Measurements from ENCODE around the gene RFX4. TPM values are rescaled to one million over a fixed set of nuclear protein-coding genes. Genes with fewer than 3 reads are reported as not detected.

The RFX4 gene
- total and polyA plus RNA-seq, 9 of the 15 experiments (the other 6 are each of a cell fraction or from before 2014, with no cell fraction given) = not detected

DNA sequence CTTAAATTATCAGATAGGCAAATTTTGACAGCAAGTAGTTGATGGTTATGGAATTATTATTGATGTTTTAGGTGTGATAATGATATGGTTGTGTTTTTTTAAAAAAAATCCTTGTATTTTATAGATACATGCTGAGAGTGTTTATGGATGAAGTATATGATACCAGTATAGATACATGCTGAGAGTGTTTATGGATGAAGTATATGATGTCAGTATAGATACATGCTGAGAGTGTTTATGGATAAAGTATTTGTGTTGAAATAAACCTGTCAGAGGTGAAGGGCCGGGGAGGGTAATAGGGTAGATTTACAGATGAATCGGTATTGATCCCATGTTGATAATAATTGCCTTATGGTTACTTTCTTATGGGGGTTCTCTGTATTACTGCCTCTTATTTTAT, 6.0 kb upstream of the RFX4 start (continued):
- TF ChIP-seq ZNF780A (CRISPR knock-in tag; IDR thresholded peaks at IDR 0.05) = no peak
- TF ChIP-seq ZBTB17 (CRISPR knock-in tag; IDR thresholded peaks at IDR 0.05) = no peak

GRCh38 chr12:106580671-106581508, 1.9 kb upstream of the RFX4 start:
- no TSS peak for BruUV-seq (replicated peaks)
- no peak for ATAC-seq
- no peak overlapping the region for H3K27ac ChIP-seq (ENCODE audit: extremely low read depth, low read depth, low read length)
- 28% methylated on average over 57 of the region's 58 CpGs for WGBS (ENCODE audit: insufficient coverage, low coverage, missing lambda C conversion rate)
- intact Hi-C loops (cut with micrococcal nuclease) (no loop called here), in situ Hi-C loops (cut with MboI) (no loop called here)
- TF ChIP-seq BDP1 (IDR thresholded peaks at IDR 0.05; ENCODE audit: insufficient read depth, insufficient read length) = no peak
- no peak for TF ChIP-seq CHD2 (IDR thresholded peaks at IDR 0.05; ENCODE audit: low read depth, low read length)
- no peak for TF ChIP-seq ARID2 (IDR thresholded peaks at IDR 0.05)
- no peak for TF ChIP-seq ZC3H8 (IDR thresholded peaks at IDR 0.05)
- no peak for TF ChIP-seq AFF1 (IDR thresholded peaks at IDR 0.05; ENCODE audit: low read depth in 1 of 2, partially characterized antibody in 2 of 2)
- TF ChIP-seq ZNF79 (CRISPR knock-in tag; IDR thresholded peaks at IDR 0.05; ENCODE audit: low read depth) = no peak
- TF ChIP-seq GTF2A2 (tag; IDR thresholded peaks at IDR 0.05) = no peak
- no peaks in the 10 kb centered on the region for H3K79me2 ChIP-seq (ENCODE audit: control insufficient read depth, insufficient read depth, low read length)
- H2AFZ ChIP-seq (ENCODE audit: low read depth, low read length) = no peak overlapping the region
- H3K36me3 ChIP-seq (ENCODE audit: control insufficient read depth, insufficient read depth, low read length) = no peaks in the 10 kb centered on the region
- H3K9ac ChIP-seq (ENCODE audit: insufficient read depth in 1 of 2, low read depth in 2 of 2, low read length in 2 of 2) = no peak overlapping the region
- POLR2A ChIA-PET = interaction anchor here (0.5 kb wide), 1 partner anchor 1104 kb away, joined by 3 read pairs; no protein-coding TSS in a partner anchor
- no peak overlapping the region for H3K4me2 ChIP-seq (ENCODE audit: insufficient read depth, low read length)
- no peak for DNase-seq (ENCODE audit: extremely low read depth in 1 of 4, low spot score in 3 of 4)
- H3K27me3 ChIP-seq (ENCODE audit: control insufficient read depth in 2 of 2, insufficient read depth in 2 of 2, low read length in 2 of 2) = peaks cover 33 to 57% of the 10 kb centered on the region in 2 experiments
- no peak overlapping the region for H3K4me3 ChIP-seq
- H4K20me1 ChIP-seq (replicated peaks; ENCODE audit: control insufficient read depth, insufficient read depth, low read length) = peaks cover 3% of the 10 kb centered on the region; the same call in 1 of the 2 replicates
- no peaks in the 10 kb centered on the region for H3K9me3 ChIP-seq (replicated peaks; ENCODE audit: control insufficient read depth, insufficient read depth, low read depth, low read length)
- CTCF ChIA-PET (ENCODE audit: low intra/inter-chr PET ratio) = no interaction called here
- H3K9me1 ChIP-seq (ENCODE audit: control insufficient read depth, insufficient read depth, low read length) = no peaks in the 10 kb centered on the region
- peaks cover 0 to 13% of the 10 kb centered on the region in 2 experiments; a peak in 2 of 5 replicates for H3K4me1 ChIP-seq (replicated peaks in 1 of 2; ENCODE audit: control insufficient read depth in 2 of 2, insufficient read depth in 2 of 2, low read length in 2 of 2)
- FAIRE-seq = no peak
